Esophagus squamous epithelium (tissue), 5 donors: Measurements from ENCODE around the gene KCNJ10. TPM values are rescaled to one million over a fixed set of nuclear protein-coding genes. Genes with fewer than 3 reads are reported as not detected.

Experiments
- DNase-seq: peaks from one replicate; lab custom pipeline; 2025; lab: John Stamatoyannopoulos, UW
- H3K27ac ChIP-seq, 4 donors: fragments of 200-600 bp; sonication (generic); one replicate each; pipeline ENCODE4 v1.5.1; 2016 to 2019; ENCODE audit warnings: mild to moderate bottlenecking in 1 of 4
- H3K27me3 ChIP-seq, 4 donors: fragments of 200-600 bp; sonication (generic); 1 replicate in 3 of 4; 2 replicates in 1 of 4; pipeline versions ENCODE4 v1.5.1 to v1.6.0; 2017 to 2021; ENCODE audit warnings: antibody characterized with exemption in 1 of 4
- H3K36me3 ChIP-seq, 3 donors: fragments of 200-600 bp; sonication (generic); one replicate each; pipeline ENCODE4 v1.5.1; 2016 to 2019
- H3K4me1 ChIP-seq, 3 donors: fragments of 200-600 bp; sonication (generic); one replicate each; pipeline ENCODE4 v1.5.1; 2017 to 2019
- H3K4me3 ChIP-seq, 4 donors: fragments of 200-600 bp; sonication (generic); 1 replicate in 3 of 4; 2 replicates in 1 of 4; pipeline ENCODE4 v1.5.1; 2016 to 2019; ENCODE audit warnings: mild to moderate bottlenecking in 2 of 4, moderate library complexity in 1 of 4
- H3K9me3 ChIP-seq, 3 donors: fragments of 200-600 bp; sonication (generic); one replicate each; pipeline ENCODE4 v1.5.1; 2016 to 2019
- POLR2A ChIP-seq, 4 donors: fragments of 450-650 bp; IDR thresholded peaks; one replicate each; pipeline ENCODE4 v1.6.1; 2017; ENCODE audit warnings: antibody characterized with exemption in 4 of 4, mild to moderate bottlenecking in 4 of 4, moderate library complexity in 3 of 4
- WGBS, 2 donors: methylation state at CpG; one replicate each; pipeline ENCODE4 v1.1.5; 2018; 5-methylcytosine and 5-hydroxymethylcytosine counted together
- intact Hi-C: fragments of 100-400 bp; cut with DNase I; formaldehyde crosslinking; loops from one replicate; pipeline ENCODE4 v1.15.0; 2022
- total RNA-seq, 4 donors: library from RNA; depleted of rRNA; stranded (reverse); fragments of >200 nt; gene quantifications; one replicate each; pipeline ENCODE4 v1.1.0, GENCODE V29; 2016
- TF ChIP-seq, protein P1 (sequence below), 6 experiments: fragments of 450-650 bp in 4 of 6; fragments of 200-600 bp in 2 of 6; sonication (generic) in 2 of 6; IDR thresholded peaks; one replicate each; pipeline ENCODE4 v1.5.1; 2016 to 2019; ENCODE audit warnings: antibody characterized with exemption in 6 of 6, mild to moderate bottlenecking in 4 of 6, moderate library complexity in 4 of 6
- donor health status: DM: yes; HTN: yes; CAD: no.

Gene KCNJ10
- total RNA-seq, 4 donors from 2014 or later, result 0.59 TPM; not detected in 3

GRCh38 chr1:160093624-160094290 is 23.8 kb upstream of the KCNJ10 start:
- TF ChIP-seq POLR2A (IDR thresholded peaks at IDR 0.05), result no peak
- TF ChIP-seq, protein P1, sequence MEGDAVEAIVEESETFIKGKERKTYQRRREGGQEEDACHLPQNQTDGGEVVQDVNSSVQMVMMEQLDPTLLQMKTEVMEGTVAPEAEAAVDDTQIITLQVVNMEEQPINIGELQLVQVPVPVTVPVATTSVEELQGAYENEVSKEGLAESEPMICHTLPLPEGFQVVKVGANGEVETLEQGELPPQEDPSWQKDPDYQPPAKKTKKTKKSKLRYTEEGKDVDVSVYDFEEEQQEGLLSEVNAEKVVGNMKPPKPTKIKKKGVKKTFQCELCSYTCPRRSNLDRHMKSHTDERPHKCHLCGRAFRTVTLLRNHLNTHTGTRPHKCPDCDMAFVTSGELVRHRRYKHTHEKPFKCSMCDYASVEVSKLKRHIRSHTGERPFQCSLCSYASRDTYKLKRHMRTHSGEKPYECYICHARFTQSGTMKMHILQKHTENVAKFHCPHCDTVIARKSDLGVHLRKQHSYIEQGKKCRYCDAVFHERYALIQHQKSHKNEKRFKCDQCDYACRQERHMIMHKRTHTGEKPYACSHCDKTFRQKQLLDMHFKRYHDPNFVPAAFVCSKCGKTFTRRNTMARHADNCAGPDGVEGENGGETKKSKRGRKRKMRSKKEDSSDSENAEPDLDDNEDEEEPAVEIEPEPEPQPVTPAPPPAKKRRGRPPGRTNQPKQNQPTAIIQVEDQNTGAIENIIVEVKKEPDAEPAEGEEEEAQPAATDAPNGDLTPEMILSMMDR (IDR thresholded peaks at IDR 0.05), result no peak
- H3K9me3 ChIP-seq, result no peaks in the 10 kb centered on the region
- intact Hi-C loops, result loop anchor here (10.0 kb wide), 1 partner anchor 161 kb away; no protein-coding TSS in a partner anchor
- H3K36me3 ChIP-seq, result peaks cover 0 to 66% (median 5%) of the 10 kb centered on the region in 3 donors
- no peaks in the 10 kb centered on the region for H3K27me3 ChIP-seq
- H3K4me3 ChIP-seq, result no peak overlapping the region
- peaks cover 19 to 27% (median 19%) of the 10 kb centered on the region in 3 donors for H3K4me1 ChIP-seq
- H3K27ac ChIP-seq, result no peak overlapping the region
- WGBS, 2 donors, result 78 to 96% methylated on average over 3 to 8 of the region's 21 CpGs
- no peak for DNase-seq

DNA sequence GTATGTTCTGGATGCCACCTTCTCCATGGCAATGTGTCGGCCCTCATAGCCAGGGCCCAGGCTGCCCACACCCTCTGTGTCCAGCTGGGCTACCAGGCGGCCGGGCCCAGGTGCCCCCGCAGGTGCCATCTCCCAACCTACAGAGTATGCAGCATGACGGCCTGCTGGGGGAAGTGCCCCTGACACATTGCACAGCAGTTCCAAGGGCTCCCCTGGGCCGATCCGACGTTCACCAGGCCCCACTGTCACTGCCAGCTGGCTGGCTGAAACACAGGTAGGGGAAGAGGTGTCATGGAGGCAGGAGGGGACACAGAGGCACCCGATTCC is 23.1 kb upstream of the KCNJ10 start:
- peaks cover 0 to 73% (median 5%) of the 10 kb centered on the region in 3 donors for H3K36me3 ChIP-seq
- no peak overlapping the region for H3K4me3 ChIP-seq
- intact Hi-C loops, result loop anchor here (10.0 kb wide), 1 partner anchor 162 kb away; no protein-coding TSS in a partner anchor

DNA sequence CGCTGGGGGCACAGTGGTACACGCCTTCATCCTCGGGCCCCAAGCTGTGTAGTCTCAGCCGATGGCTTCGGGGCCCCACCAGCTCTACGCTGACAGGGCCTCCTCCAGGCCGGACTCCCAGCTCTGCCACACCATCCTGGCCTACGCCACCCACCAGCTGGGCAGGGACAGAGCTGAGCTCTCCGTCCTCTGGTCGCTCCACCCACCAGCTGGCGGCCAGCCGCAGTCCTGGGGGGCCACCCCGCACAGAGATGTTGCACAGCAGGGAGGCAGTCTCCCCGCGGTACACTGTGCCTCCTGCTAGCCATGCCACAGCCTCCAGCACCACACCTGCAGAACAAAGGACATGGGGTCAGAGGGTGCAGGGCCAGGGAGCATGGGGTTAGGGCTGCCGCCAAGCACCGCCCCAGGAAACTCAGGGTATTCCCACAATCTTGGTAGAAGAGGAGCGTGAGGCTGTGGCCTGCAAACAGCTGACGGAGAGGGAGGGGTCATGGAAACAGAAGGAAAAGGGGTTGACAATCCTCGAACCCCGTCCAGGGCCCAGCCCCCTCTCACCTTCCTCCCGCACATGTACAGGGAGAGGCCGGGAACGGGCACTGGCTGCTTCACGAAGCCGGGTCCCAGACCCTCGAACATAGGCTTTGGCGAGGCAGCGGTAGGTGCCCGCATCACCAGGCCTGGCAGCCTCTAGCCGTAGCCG is 22.6 kb upstream of the KCNJ10 start:
- 84 to 90% methylated on average over 15 to 17 of the region's 32 CpGs for WGBS, 2 donors
- H3K4me1 ChIP-seq, result peaks cover 12 to 20% (median 16%) of the 10 kb centered on the region in 3 donors
- H3K4me3 ChIP-seq, result no peak overlapping the region
- H3K36me3 ChIP-seq, result peaks cover 0 to 78% (median 5%) of the 10 kb centered on the region in 3 donors
- intact Hi-C loops, result loop anchor here (10.0 kb wide), 1 partner anchor 162 kb away; no protein-coding TSS in a partner anchor
- no peak for DNase-seq
- H3K27me3 ChIP-seq, result no peaks in the 10 kb centered on the region
- TF ChIP-seq, protein P1 (IDR thresholded peaks at IDR 0.05), result no peak
- TF ChIP-seq POLR2A (IDR thresholded peaks at IDR 0.05), result no peak
- no peak overlapping the region for H3K27ac ChIP-seq
- H3K9me3 ChIP-seq, result no peaks in the 10 kb centered on the region

More for the DNA sequence above, 23.1 kb upstream of the KCNJ10 start:
- H3K4me1 ChIP-seq, result peaks cover 17 to 26% (median 19%) of the 10 kb centered on the region in 3 donors
- TF ChIP-seq, protein P1 (IDR thresholded peaks at IDR 0.05), result no peak
- no peaks in the 10 kb centered on the region for H3K27me3 ChIP-seq
- no peak overlapping the region for H3K27ac ChIP-seq
- no peak for DNase-seq
- 43 to 82% methylated on average over 2 to 7 of the region's 9 CpGs for WGBS, 2 donors
- H3K9me3 ChIP-seq, result no peaks in the 10 kb centered on the region

DNA sequence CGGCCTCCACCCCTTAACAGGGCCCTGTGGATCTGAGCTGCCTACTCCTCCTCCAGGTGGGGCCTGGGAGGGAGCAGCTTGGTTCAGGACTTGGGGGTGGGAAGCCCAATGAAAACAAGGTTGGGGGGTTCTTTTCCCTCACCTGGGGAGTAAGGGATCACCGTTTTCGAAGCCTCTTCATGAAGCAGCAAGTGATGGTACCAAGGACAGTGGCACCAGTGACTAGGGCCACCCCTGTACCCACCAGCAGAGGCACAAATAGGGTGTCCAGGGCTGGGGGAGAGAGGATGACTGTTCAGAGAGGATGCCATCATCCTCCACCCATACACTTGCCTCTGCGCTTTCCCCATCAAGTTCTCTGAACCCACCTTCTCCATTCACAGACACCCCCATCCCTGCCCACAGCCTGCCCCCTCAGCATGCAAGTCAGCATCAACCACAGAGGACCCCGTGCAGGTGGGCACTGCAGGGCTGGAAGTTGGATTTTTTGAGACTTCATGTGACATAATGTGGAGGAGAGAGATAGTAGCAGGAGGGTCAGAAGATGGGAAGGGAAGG is 21.8 kb upstream of the KCNJ10 start:
- no peak for DNase-seq
- no peaks in the 10 kb centered on the region for H3K27me3 ChIP-seq
- peaks cover 4 to 13% (median 9%) of the 10 kb centered on the region in 3 donors for H3K4me1 ChIP-seq
- H3K4me3 ChIP-seq, result no peak overlapping the region
- H3K27ac ChIP-seq, result no peak overlapping the region
- intact Hi-C loops, result loop anchor here (10.0 kb wide), 1 partner anchor 163 kb away; no protein-coding TSS in a partner anchor
- no peak for TF ChIP-seq POLR2A (IDR thresholded peaks at IDR 0.05)
- TF ChIP-seq, protein P1 (IDR thresholded peaks at IDR 0.05), result no peak
- WGBS, 2 donors, result 93 to 98% methylated on average over 4 to 5 of the region's 5 CpGs
- no peaks in the 10 kb centered on the region for H3K9me3 ChIP-seq
- peaks cover 0 to 81% (median 5%) of the 10 kb centered on the region in 3 donors for H3K36me3 ChIP-seq
